Ovary (tissue), 3 donors: ENCODE measurements around the gene CACNA2D4.

Source experiments
- EP300 ChIP-seq: sonication (generic); formaldehyde crosslinking; IDR thresholded peaks from one replicate; pipeline ENCODE4 v1.6.1; 2017; ENCODE audit warnings: antibody characterized with exemption
- TF ChIP-seq, protein P1 (sequence below), 3 donors: fragments of 450-650 bp in 2 of 3; fragments of 200-600 bp in 1 of 3; IDR thresholded peaks; one replicate each; pipeline versions ENCODE4 v1.5.1 to v1.8.0; 2016 to 2022; ENCODE audit warnings: antibody characterized with exemption in 3 of 3, mild to moderate bottlenecking in 1 of 3
- donor health status: DM: no; HTN: no; CAD: no.

DNA sequence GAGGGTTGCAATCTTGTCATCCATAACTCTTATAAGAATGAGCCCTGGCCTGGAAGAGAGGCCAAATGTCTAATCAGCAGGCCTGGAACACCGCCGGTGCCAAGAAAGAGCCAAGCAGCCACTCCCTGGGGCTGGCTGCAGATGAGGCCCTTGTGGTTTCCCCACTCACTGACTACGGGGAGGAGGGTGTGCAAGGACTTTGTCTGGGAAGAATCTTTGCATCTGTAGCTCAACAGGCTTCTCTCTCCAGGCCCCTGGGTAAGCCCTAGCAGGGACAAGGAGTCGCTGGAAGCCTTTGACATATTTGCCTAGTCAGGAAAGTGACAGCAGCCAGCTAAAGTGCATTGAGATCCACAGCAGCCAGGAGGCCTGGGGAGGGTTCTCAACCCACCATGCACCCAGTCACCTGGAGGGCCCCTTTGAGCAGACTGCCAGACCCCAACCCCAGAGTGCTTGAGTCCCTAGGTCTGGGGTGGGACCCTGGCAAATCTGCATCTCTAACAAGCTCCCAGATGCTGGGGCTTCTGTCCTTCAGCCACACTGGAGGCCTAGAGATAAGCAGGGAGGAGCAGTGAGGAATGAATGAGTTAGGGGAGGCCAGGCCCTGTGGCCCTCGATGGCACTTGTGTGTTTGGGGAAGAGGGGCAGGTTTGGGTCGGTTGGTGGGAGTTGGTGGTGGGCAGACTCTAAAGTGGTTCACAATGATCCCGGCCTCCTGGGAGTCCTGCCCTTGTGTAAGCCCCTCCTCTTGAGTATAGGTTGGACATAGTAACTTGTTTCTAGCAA, 112.0 kb downstream of the CACNA2D4 start:
- TF ChIP-seq, protein P1, sequence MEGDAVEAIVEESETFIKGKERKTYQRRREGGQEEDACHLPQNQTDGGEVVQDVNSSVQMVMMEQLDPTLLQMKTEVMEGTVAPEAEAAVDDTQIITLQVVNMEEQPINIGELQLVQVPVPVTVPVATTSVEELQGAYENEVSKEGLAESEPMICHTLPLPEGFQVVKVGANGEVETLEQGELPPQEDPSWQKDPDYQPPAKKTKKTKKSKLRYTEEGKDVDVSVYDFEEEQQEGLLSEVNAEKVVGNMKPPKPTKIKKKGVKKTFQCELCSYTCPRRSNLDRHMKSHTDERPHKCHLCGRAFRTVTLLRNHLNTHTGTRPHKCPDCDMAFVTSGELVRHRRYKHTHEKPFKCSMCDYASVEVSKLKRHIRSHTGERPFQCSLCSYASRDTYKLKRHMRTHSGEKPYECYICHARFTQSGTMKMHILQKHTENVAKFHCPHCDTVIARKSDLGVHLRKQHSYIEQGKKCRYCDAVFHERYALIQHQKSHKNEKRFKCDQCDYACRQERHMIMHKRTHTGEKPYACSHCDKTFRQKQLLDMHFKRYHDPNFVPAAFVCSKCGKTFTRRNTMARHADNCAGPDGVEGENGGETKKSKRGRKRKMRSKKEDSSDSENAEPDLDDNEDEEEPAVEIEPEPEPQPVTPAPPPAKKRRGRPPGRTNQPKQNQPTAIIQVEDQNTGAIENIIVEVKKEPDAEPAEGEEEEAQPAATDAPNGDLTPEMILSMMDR (IDR thresholded peaks at IDR 0.05) = no peak
- no peak for TF ChIP-seq EP300
